Measurements from ENCODE around the gene PRKACG. TPM values are rescaled to one million over a fixed set of nuclear protein-coding genes. Genes with fewer than 3 reads are reported as not detected.
"Not testable (repeated sequence)": the region's sequence is repeated elsewhere in the genome, so short reads cannot be mapped to it uniquely, and the experiment has no call there.

PRKACG gene
- polyA plus RNA-seq (ENCODE audit: insufficient read length in 3 of 3) = not detected

- no peak for DNase-seq (ENCODE audit: low read depth in 3 of 3, low spot score in 2 of 3)
Observed at GRCh38 chr9:69014013-69014412, at the start of gene PRKACG. TSS of gene PRKACG (minus strand) at chr9:69014113. CDS start at chr9:69014092, 21 bp downstream.

GRCh38 chr9:69062195-69062594 lies 48.3 kb upstream of the PRKACG start:
- DNase-seq (ENCODE audit: low read depth in 3 of 3, low spot score in 2 of 3) = no peak

- DNase-seq (ENCODE audit: low read depth in 3 of 3, low spot score in 2 of 3) = no peak
Observed at GRCh38 chr9:69060766-69061165, 46.9 kb upstream of the PRKACG start.

- DNase-seq (ENCODE audit: low read depth in 3 of 3, low spot score in 2 of 3) = no peak
Observed at GRCh38 chr9:69058101-69058500, 44.2 kb upstream of the PRKACG start.

GRCh38 chr9:69056191-69056815 lies 42.4 kb upstream of the PRKACG start:
- DNase-seq (ENCODE audit: low read depth in 3 of 3, low spot score in 2 of 3) = no peak

- no peak for DNase-seq (ENCODE audit: low read depth in 3 of 3, low spot score in 2 of 3)
Observed at GRCh38 chr9:69054989-69055388, 41.1 kb upstream of the PRKACG start.

- not testable (repeated sequence) for DNase-seq (ENCODE audit: low read depth in 3 of 3, low spot score in 2 of 3)
Observed at GRCh38 chr9:69050936-69051335, 37.0 kb upstream of the PRKACG start.

GRCh38 chr9:69049094-69049493 lies 35.2 kb upstream of the PRKACG start:
- DNase-seq (ENCODE audit: low read depth in 3 of 3, low spot score in 2 of 3) = no peak

GRCh38 chr9:69047371-69047770 lies 33.5 kb upstream of the PRKACG start:
- DNase-seq (ENCODE audit: low read depth in 3 of 3, low spot score in 2 of 3) = no peak

- no peak for DNase-seq (ENCODE audit: low read depth in 3 of 3, low spot score in 2 of 3)
Observed at GRCh38 chr9:69046723-69047122, 32.8 kb upstream of the PRKACG start.

- DNase-seq (ENCODE audit: low read depth in 3 of 3, low spot score in 2 of 3) = no peak
Observed at GRCh38 chr9:69045821-69046220, 31.9 kb upstream of the PRKACG start.

- no peak for DNase-seq (ENCODE audit: low read depth in 3 of 3, low spot score in 2 of 3)
Observed at GRCh38 chr9:69044240-69045219, 30.6 kb upstream of the PRKACG start.

GRCh38 chr9:69040646-69041045 lies 26.7 kb upstream of the PRKACG start:
- DNase-seq (ENCODE audit: low read depth in 3 of 3, low spot score in 2 of 3) = no peak

GRCh38 chr9:69036799-69037198 lies 22.9 kb upstream of the PRKACG start:
- no peak for DNase-seq (ENCODE audit: low read depth in 3 of 3, low spot score in 2 of 3)

GRCh38 chr9:69036309-69036708 lies 22.4 kb upstream of the PRKACG start:
- DNase-seq (ENCODE audit: low read depth in 3 of 3, low spot score in 2 of 3) = peak in 1 of 3 donors; percentile 20

GRCh38 chr9:69035438-69036308 lies 21.8 kb upstream of the PRKACG start, which contains the start of gene FXN:
TSS of gene FXN (plus strand) at chr9:69035752. CDS start at chr9:69035783, 31 bp downstream.
- DNase-seq (ENCODE audit: low read depth in 3 of 3, low spot score in 2 of 3) = peak; percentile 60 to 66 (median 66)

GRCh38 chr9:69034071-69034470 lies 20.2 kb upstream of the PRKACG start:
- DNase-seq (ENCODE audit: low read depth in 3 of 3, low spot score in 2 of 3) = no peak

GRCh38 chr9:69030851-69031645 lies 17.1 kb upstream of the PRKACG start:
- DNase-seq (ENCODE audit: low read depth in 3 of 3, low spot score in 2 of 3) = no peak

GRCh38 chr9:69029535-69029934 lies 15.6 kb upstream of the PRKACG start:
- no peak for DNase-seq (ENCODE audit: low read depth in 3 of 3, low spot score in 2 of 3)

- no peak for DNase-seq (ENCODE audit: low read depth in 3 of 3, low spot score in 2 of 3)
Observed at GRCh38 chr9:69028754-69029153, 14.8 kb upstream of the PRKACG start.

Data from right renal cortex interstitium (tissue), 3 donors.